ENCODE measurements around the gene CYGB. TPM values are rescaled to one million over a fixed set of nuclear protein-coding genes. Genes with fewer than 3 reads are reported as not detected.

CYGB gene
- total and polyA plus RNA-seq, 7 donors: 6.4 to 14.6 (median 11.0) TPM

DNA sequence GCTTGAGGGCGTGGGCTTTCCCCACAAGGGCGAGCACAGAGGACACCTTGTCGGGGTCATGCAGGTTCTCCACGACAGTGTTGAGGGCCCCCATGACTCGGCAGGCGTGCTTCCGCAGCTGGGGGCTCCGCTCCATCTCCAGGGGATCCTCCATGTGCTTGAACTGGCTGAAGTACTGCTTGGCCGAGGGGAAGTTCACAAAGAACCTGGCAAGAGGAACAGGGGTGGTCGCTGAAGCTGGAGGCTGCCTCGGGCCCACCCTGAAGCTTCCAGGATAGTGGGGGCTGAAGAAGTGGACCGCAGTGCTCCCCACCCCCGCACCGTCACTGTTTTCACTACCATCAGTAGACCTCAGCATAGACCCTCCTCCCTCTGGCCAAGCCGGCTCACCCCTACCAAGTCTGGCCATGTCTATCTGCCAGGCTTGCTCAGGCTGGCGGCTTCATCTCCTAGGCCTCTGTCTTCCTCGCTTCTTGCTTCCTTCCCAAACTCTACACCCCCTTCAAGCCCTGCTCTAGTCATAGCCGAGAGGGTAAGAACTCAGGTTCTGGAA, 5.9 kb downstream of the CYGB start:
- intact Hi-C loops (cut with DNase I): no loop called here
- H3K36me3 ChIP-seq (ENCODE audit: insufficient read depth in 1 of 2, low read depth in 1 of 2): no peaks in the 10 kb centered on the region
- no peak for ATAC-seq
- H3K4me3 ChIP-seq: no peak overlapping the region
- TF ChIP-seq, protein P1, sequence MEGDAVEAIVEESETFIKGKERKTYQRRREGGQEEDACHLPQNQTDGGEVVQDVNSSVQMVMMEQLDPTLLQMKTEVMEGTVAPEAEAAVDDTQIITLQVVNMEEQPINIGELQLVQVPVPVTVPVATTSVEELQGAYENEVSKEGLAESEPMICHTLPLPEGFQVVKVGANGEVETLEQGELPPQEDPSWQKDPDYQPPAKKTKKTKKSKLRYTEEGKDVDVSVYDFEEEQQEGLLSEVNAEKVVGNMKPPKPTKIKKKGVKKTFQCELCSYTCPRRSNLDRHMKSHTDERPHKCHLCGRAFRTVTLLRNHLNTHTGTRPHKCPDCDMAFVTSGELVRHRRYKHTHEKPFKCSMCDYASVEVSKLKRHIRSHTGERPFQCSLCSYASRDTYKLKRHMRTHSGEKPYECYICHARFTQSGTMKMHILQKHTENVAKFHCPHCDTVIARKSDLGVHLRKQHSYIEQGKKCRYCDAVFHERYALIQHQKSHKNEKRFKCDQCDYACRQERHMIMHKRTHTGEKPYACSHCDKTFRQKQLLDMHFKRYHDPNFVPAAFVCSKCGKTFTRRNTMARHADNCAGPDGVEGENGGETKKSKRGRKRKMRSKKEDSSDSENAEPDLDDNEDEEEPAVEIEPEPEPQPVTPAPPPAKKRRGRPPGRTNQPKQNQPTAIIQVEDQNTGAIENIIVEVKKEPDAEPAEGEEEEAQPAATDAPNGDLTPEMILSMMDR (IDR thresholded peaks at IDR 0.05): no peak
- WGBS, 3 donors: 73 to 78% (median 76%) methylated on average over 17 to 18 of the region's 18 CpGs
- H3K27me3 ChIP-seq (ENCODE audit: insufficient read depth in 3 of 3, low read length in 2 of 3): peaks cover 0 to 1% (median 1%) of the 10 kb centered on the region in 3 donors
- no peak for DNase-seq
- H3K9me3 ChIP-seq: no peaks in the 10 kb centered on the region
- peak overlapping the region; percentile 74 for H3K27ac ChIP-seq
- H3K4me1 ChIP-seq: peaks cover 33% of the 10 kb centered on the region

DNA sequence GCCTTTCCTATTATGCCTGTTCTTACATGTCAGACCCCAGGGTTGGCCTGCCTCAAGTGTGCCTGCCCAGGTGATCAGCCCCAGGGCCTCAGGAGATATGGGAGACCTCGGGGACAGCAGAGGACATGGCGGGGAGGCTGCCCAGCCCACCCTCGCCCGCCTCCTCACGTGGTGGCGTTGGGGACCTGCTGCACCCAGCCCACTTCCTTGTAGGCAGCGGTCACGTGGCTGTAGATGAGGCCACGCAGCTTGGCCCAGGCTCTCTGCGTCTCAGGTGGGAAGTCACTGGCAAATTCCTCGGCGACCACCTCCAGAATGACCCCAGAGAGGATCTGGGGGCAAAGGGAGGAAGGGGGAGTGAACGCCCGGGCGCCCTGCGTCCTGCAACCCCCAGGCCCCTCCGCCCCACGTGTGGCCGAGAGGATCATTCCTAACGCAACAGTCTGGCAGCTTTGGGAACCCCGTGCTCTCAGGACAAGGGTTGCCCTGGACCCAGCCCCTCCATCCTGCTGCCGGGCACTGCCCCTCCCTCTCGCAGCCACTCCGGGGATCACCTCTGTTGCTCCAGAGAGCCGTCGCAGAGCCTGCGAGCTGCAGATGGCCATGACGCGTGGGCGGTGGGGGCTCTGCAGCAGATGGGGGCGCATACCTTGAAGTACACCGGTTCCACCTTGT, 6.6 kb downstream of the CYGB start:
- 71 to 78% (median 72%) methylated on average over 30 to 32 of the region's 32 CpGs for WGBS, 3 donors
- Histone ChIP-seq H3K4me3 (no peak overlapping the region), H3K27ac (peak overlapping the region; percentile 74), H3K9me3 (no peaks in the 10 kb centered on the region), H3K27me3 (ENCODE audit: insufficient read depth in 3 of 3, low read length in 2 of 3) (peaks cover 0 to 1% (median 0%) of the 10 kb centered on the region in 3 donors), H3K4me1 (peaks cover 33% of the 10 kb centered on the region), H3K36me3 (ENCODE audit: insufficient read depth in 1 of 2, low read depth in 1 of 2) (no peaks in the 10 kb centered on the region)
- DNase-seq: peak in 1 of 2 donors; percentile 53
- no peak for ATAC-seq
- intact Hi-C loops (cut with DNase I): no loop called here
- TF ChIP-seq, protein P1 (IDR thresholded peaks at IDR 0.05): no peak

DNA sequence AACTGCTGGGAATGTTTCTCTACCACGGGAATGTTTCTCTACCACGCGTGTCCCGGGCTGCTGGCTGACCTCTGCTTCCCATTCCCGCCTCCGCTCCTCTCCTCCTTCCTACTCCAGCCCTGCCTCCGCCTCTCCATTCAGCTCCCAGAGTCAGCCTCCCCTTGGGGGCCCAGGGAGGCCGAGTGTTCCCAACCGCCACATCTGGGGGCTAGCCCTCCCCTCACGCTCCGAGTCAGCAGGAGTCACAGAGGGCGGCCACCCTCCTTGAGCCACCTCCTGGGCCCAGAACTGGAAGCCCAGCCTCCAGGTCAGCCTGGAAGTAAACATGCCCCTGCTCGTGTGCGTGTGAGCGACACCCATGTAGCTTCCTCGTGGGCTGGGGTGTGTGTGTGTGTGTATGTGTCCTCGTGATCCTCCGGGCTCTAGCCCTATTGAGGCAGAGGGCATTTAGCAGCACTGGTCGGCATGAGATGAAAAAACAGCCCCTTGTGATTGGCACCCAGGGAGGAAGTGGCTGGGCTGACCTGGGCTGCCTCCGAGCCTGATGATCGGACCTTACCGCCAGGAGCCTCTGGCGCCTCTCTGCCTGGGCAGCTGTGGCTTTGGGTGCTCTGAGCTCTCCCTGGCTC, 7.3 kb downstream of the CYGB start:
- H3K27ac ChIP-seq: peak overlapping the region; percentile 74
- 39 to 55% (median 42%) methylated on average over 23 of the region's 23 CpGs for WGBS, 3 donors
- no peaks in the 10 kb centered on the region for H3K9me3 ChIP-seq
- peak overlapping the region; percentile 11 for H3K4me3 ChIP-seq
- TF ChIP-seq, protein P1 (IDR thresholded peaks at IDR 0.05): no peak
- no peaks in the 10 kb centered on the region for H3K36me3 ChIP-seq (ENCODE audit: insufficient read depth in 1 of 2, low read depth in 1 of 2)
- intact Hi-C loops (cut with DNase I): no loop called here
- ATAC-seq (peak; percentile 35 to 58 (median 49)), DNase-seq (peak; percentile 81 to 92)
- peaks cover 0 to 1% (median 0%) of the 10 kb centered on the region in 3 donors for H3K27me3 ChIP-seq (ENCODE audit: insufficient read depth in 3 of 3, low read length in 2 of 3)
- peaks cover 35% of the 10 kb centered on the region for H3K4me1 ChIP-seq

DNA sequence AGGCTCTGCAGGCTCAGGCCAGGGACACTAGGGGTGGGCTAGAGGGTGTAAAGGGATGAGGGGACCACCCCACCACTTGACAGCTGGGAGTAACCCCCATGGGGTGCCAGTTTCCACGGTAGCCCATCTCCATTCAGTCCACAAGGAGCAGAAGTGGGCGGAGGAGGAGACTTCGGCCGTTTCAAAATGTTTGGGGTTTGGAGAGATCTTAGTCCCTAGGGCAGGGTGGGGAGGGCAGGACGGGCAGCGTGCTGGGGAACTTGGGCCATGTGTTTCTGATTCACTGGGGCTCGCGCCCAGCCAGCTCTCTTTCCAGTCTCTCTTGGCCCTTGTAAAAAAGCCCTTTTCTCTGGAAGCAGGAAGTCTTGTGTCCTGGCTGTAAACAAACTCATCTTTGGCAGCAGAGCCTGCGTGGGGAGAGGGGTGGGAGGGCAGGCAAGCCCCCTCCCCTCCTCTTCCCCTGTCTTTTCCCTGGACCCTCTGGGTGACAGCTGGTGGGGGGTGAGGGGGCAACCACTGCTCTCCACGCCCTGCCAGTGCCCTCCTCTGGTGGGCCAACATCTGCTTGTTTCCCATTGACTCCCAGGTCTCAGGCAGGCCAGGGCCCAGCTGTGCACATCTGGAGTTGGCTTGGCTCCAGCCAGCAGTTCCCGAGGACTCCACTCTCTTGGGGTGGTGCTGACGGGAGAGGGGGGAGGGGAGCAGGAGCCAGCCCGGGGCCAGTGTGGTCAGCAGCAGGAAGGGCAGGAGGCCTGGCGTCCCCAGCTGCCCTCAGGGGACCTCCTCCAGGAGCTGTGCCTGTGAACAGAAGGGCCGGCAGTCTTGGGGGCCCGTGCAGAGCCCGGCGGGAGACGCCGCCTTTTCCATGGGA, 8.1 kb downstream of the CYGB start:
- H3K4me1 ChIP-seq: peaks cover 41% of the 10 kb centered on the region
- ATAC-seq: peak; percentile 45 to 74 (median 66)
- peak; percentile 89 to 94 for DNase-seq
- no peaks in the 10 kb centered on the region for H3K36me3 ChIP-seq (ENCODE audit: insufficient read depth in 1 of 2, low read depth in 1 of 2)
- peaks cover 0 to 1% (median 0%) of the 10 kb centered on the region in 3 donors for H3K27me3 ChIP-seq (ENCODE audit: insufficient read depth in 3 of 3, low read length in 2 of 3)
- H3K9me3 ChIP-seq: no peaks in the 10 kb centered on the region
- peak overlapping the region; percentile 74 for H3K27ac ChIP-seq
- TF ChIP-seq, protein P1 (IDR thresholded peaks at IDR 0.05): no peak
- H3K4me3 ChIP-seq: peak overlapping the region; percentile 11
- whole genome bisulfite sequencing, 3 donors: 27 to 36% (median 29%) methylated on average over 17 to 20 of the region's 20 CpGs
- intact Hi-C loops (cut with DNase I): no loop called here
